IPS-18a (cell line): ENCODE data around the gene TCF7L2.

Source experiments
- H3K27ac ChIP-seq: one replicate; pipeline ENCODE4 v1.5.1; 2013; ENCODE audit warnings: low read length
- H3K27me3 ChIP-seq: one replicate; pipeline ENCODE4 v1.6.1; 2013; ENCODE audit warnings: mild to moderate bottlenecking, low read length; ENCODE audit not compliant: control insufficient read depth, insufficient read depth
- H3K36me3 ChIP-seq: one replicate; pipeline ENCODE4 v1.6.1; 2013; ENCODE audit warnings: low read depth, low read length; ENCODE audit not compliant: control insufficient read depth
- H3K4me1 ChIP-seq: one replicate; pipeline ENCODE4 v1.6.1; 2013; ENCODE audit warnings: low read depth, low read length; ENCODE audit not compliant: control insufficient read depth
- H3K4me3 ChIP-seq: one replicate; pipeline ENCODE4 v1.5.1; 2013; ENCODE audit warnings: low read length
- H3K9ac ChIP-seq: one replicate; pipeline ENCODE4 v1.6.1; 2013; ENCODE audit warnings: mild to moderate bottlenecking, low read length, moderate library complexity
- H3K9me3 ChIP-seq: one replicate; pipeline ENCODE4 v1.6.1; 2013; ENCODE audit warnings: low read depth, low read length; ENCODE audit not compliant: control insufficient read depth

TCF7L2 gene

GRCh38 chr10:113019692-113020474 is 69.8 kb downstream of the TCF7L2 start:
- no peaks in the 10 kb centered on the region for H3K9me3 ChIP-seq
- no peak overlapping the region for H3K4me3 ChIP-seq
- H3K4me1 ChIP-seq, result peaks cover 26% of the 10 kb centered on the region
- no peaks in the 10 kb centered on the region for H3K36me3 ChIP-seq
- H3K9ac ChIP-seq, result no peak overlapping the region
- no peak overlapping the region for H3K27ac ChIP-seq
- H3K27me3 ChIP-seq, result no peaks in the 10 kb centered on the region

GRCh38 chr10:113020475-113020753 is 70.4 kb downstream of the TCF7L2 start:
- H3K4me3 ChIP-seq, result no peak overlapping the region
- H3K4me1 ChIP-seq, result peaks cover 28% of the 10 kb centered on the region
- H3K9me3 ChIP-seq, result no peaks in the 10 kb centered on the region
- H3K27me3 ChIP-seq, result no peaks in the 10 kb centered on the region
- H3K9ac ChIP-seq, result no peak overlapping the region
- no peaks in the 10 kb centered on the region for H3K36me3 ChIP-seq
- H3K27ac ChIP-seq, result no peak overlapping the region

GRCh38 chr10:113020838-113021237 is 70.8 kb downstream of the TCF7L2 start:
- no peak overlapping the region for H3K4me3 ChIP-seq
- H3K9me3 ChIP-seq, result no peaks in the 10 kb centered on the region
- no peak overlapping the region for H3K9ac ChIP-seq
- H3K4me1 ChIP-seq, result peaks cover 29% of the 10 kb centered on the region
- H3K27ac ChIP-seq, result no peak overlapping the region
- H3K27me3 ChIP-seq, result no peaks in the 10 kb centered on the region
- H3K36me3 ChIP-seq, result no peaks in the 10 kb centered on the region

- Histone ChIP-seq H3K4me1 (peaks cover 32% of the 10 kb centered on the region), H3K27ac (no peak overlapping the region), H3K9me3 (no peaks in the 10 kb centered on the region), H3K27me3 (no peaks in the 10 kb centered on the region), H3K4me3 (no peak overlapping the region), H3K36me3 (no peaks in the 10 kb centered on the region), H3K9ac (no peak overlapping the region)
Observed at GRCh38 chr10:113021268-113022040, 71.4 kb downstream of the TCF7L2 start.

- no peak overlapping the region for H3K4me3 ChIP-seq
- H3K9me3 ChIP-seq, result no peaks in the 10 kb centered on the region
- no peaks in the 10 kb centered on the region for H3K36me3 ChIP-seq
- peaks cover 36% of the 10 kb centered on the region for H3K4me1 ChIP-seq
- H3K27me3 ChIP-seq, result no peaks in the 10 kb centered on the region
- H3K27ac ChIP-seq, result no peak overlapping the region
- no peak overlapping the region for H3K9ac ChIP-seq
Observed at GRCh38 chr10:113022265-113022664, 72.2 kb downstream of the TCF7L2 start.

- no peak overlapping the region for H3K27ac ChIP-seq
Observed at GRCh38 chr10:113023017-113023416, 73.0 kb downstream of the TCF7L2 start.

GRCh38 chr10:113024930-113025329 is 74.9 kb downstream of the TCF7L2 start:
- no peak overlapping the region for H3K4me3 ChIP-seq
- H3K9ac ChIP-seq, result no peak overlapping the region
- peaks cover 42% of the 10 kb centered on the region for H3K4me1 ChIP-seq
- no peak overlapping the region for H3K27ac ChIP-seq
- H3K27me3 ChIP-seq, result no peaks in the 10 kb centered on the region
- no peaks in the 10 kb centered on the region for H3K9me3 ChIP-seq
- H3K36me3 ChIP-seq, result no peaks in the 10 kb centered on the region

More at GRCh38 chr10:113023017-113023416, 73.0 kb downstream of the TCF7L2 start:
- Histone ChIP-seq H3K4me3 (no peak overlapping the region), H3K9me3 (no peaks in the 10 kb centered on the region), H3K9ac (no peak overlapping the region), H3K36me3 (no peaks in the 10 kb centered on the region), H3K4me1 (peaks cover 44% of the 10 kb centered on the region), H3K27me3 (no peaks in the 10 kb centered on the region)

- peaks cover 37% of the 10 kb centered on the region for H3K4me1 ChIP-seq
- no peak overlapping the region for H3K9ac ChIP-seq
- no peak overlapping the region for H3K4me3 ChIP-seq
- no peaks in the 10 kb centered on the region for H3K27me3 ChIP-seq
- no peaks in the 10 kb centered on the region for H3K36me3 ChIP-seq
- no peak overlapping the region for H3K27ac ChIP-seq
- H3K9me3 ChIP-seq, result no peaks in the 10 kb centered on the region
Observed at GRCh38 chr10:113025487-113025886, 75.4 kb downstream of the TCF7L2 start.

GRCh38 chr10:113026679-113027078 is 76.6 kb downstream of the TCF7L2 start:
- H3K27me3 ChIP-seq, result no peaks in the 10 kb centered on the region
- H3K4me3 ChIP-seq, result no peak overlapping the region
- H3K27ac ChIP-seq, result no peak overlapping the region
- H3K36me3 ChIP-seq, result no peaks in the 10 kb centered on the region
- no peak overlapping the region for H3K9ac ChIP-seq
- peaks cover 32% of the 10 kb centered on the region for H3K4me1 ChIP-seq
- H3K9me3 ChIP-seq, result no peaks in the 10 kb centered on the region

GRCh38 chr10:113027230-113027573 is 77.2 kb downstream of the TCF7L2 start:
- Histone ChIP-seq H3K9me3 (no peaks in the 10 kb centered on the region), H3K27me3 (no peaks in the 10 kb centered on the region), H3K27ac (no peak overlapping the region), H3K4me1 (peaks cover 32% of the 10 kb centered on the region), H3K9ac (no peak overlapping the region), H3K4me3 (no peak overlapping the region), H3K36me3 (no peaks in the 10 kb centered on the region)

GRCh38 chr10:113027574-113028455 is 77.8 kb downstream of the TCF7L2 start:
- Histone ChIP-seq H3K36me3 (no peaks in the 10 kb centered on the region), H3K4me3 (no peak overlapping the region), H3K27ac (no peak overlapping the region), H3K27me3 (no peaks in the 10 kb centered on the region), H3K4me1 (peaks cover 32% of the 10 kb centered on the region), H3K9ac (no peak overlapping the region), H3K9me3 (no peaks in the 10 kb centered on the region)
